Activated naive CD4-positive, alpha-beta T cell treated with Interleukin-2 at 50 U/mL for 16 hours (primary cell): ENCODE data around the gene PKD2L2.
"Not testable (repeated sequence)": the region's sequence is repeated elsewhere in the genome, so short reads cannot be mapped to it uniquely, and the experiment has no call there.

Experiments
- DNase-seq: peaks from one replicate; pipeline ENCODE4 v3.0.0-alpha.2; 2020

The PKD2L2 gene

GRCh38 chr5:137890845-137891244 lies 1.6 kb downstream of the PKD2L2 start:
- no peak for DNase-seq

- no peak for DNase-seq
Observed at GRCh38 chr5:137891849-137892248, 2.6 kb downstream of the PKD2L2 start.

GRCh38 chr5:137894586-137894985 lies 5.3 kb downstream of the PKD2L2 start:
- DNase-seq: no peak

- no peak for DNase-seq
Observed at GRCh38 chr5:137896560-137896959, 7.3 kb downstream of the PKD2L2 start.

- no peak for DNase-seq
Observed at GRCh38 chr5:137899493-137899892, 10.2 kb downstream of the PKD2L2 start.

GRCh38 chr5:137901011-137901817 lies 12.0 kb downstream of the PKD2L2 start:
- no peak for DNase-seq

- no peak for DNase-seq
Observed at GRCh38 chr5:137902408-137903133, 13.3 kb downstream of the PKD2L2 start.

- DNase-seq: no peak
Observed at GRCh38 chr5:137914758-137915157, 25.5 kb downstream of the PKD2L2 start.

- DNase-seq: no peak
Observed at GRCh38 chr5:137916923-137917322, 27.7 kb downstream of the PKD2L2 start.

- DNase-seq: no peak
Observed at GRCh38 chr5:137921931-137922330, 32.7 kb downstream of the PKD2L2 start.

GRCh38 chr5:137923856-137924255 lies 34.6 kb downstream of the PKD2L2 start:
- no peak for DNase-seq

- no peak for DNase-seq
Observed at GRCh38 chr5:137932800-137933199, 43.5 kb downstream of the PKD2L2 start.

- DNase-seq: no peak
Observed at GRCh38 chr5:137933491-137933911, 44.2 kb downstream of the PKD2L2 start.

- no peak for DNase-seq
Observed at GRCh38 chr5:137935190-137935589, 45.9 kb downstream of the PKD2L2 start.

- DNase-seq: no peak
Observed at GRCh38 chr5:137935694-137936093, 46.4 kb downstream of the PKD2L2 start.

- DNase-seq: no peak
Observed at GRCh38 chr5:137937994-137938750, 48.9 kb downstream of the PKD2L2 start.

GRCh38 chr5:137938751-137939143 lies 49.5 kb downstream of the PKD2L2 start:
- no peak for DNase-seq

- no peak for DNase-seq
Observed at GRCh38 chr5:137939331-137939730, 50.1 kb downstream of the PKD2L2 start.

GRCh38 chr5:137944280-137944679 lies 55.0 kb downstream of the PKD2L2 start:
- not testable (repeated sequence) for DNase-seq

- DNase-seq: no peak
Observed at GRCh38 chr5:137945825-137946224, 56.6 kb downstream of the PKD2L2 start.

GRCh38 chr5:137954131-137954879 lies 65.0 kb downstream of the PKD2L2 start:
- DNase-seq: no peak

GRCh38 chr5:137957948-137958347 lies 68.7 kb downstream of the PKD2L2 start:
- DNase-seq: no peak

GRCh38 chr5:137959488-137959887 lies 70.2 kb downstream of the PKD2L2 start:
- DNase-seq: no peak
